NCI-H82 (cell line): ENCODE results near the gene STPG1.

Source experiments
- DNase-seq: peaks from one replicate; lab custom pipeline; 2025; lab: John Stamatoyannopoulos, UW

Gene STPG1

DNA sequence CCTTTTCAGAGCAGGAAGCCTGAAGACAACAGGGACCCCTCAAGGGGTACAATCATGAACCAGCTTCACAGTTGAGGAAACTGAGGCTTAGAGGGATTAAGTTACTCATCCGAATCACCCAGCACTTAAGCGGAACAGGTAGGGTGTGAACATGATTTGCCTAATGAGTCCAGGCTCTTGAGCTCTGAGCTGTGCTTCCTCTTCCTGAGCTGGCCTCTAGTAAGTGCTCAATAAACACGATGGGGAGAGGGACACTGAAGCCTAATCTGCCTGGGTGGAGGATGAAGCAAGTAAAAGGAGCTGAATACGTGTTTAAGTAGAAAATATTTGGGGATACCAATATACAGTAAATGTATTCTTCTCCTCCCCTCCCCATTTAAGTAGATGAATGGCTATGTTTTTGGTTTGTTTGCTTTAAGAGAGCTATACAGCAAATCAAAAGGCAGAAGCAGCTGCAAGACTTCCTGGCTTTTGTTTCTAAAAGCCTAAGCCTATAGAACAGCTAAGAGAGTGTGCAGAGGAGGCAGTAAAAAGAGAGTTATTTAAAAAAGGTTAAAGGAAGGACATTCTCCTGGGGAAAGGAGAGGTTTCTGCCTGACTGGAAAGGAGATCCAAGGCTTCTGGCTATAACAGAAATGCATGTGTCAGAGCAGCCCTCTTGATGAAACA is 20.5 kb downstream of the STPG1 start:
- peak; percentile 32 for DNase-seq

DNA sequence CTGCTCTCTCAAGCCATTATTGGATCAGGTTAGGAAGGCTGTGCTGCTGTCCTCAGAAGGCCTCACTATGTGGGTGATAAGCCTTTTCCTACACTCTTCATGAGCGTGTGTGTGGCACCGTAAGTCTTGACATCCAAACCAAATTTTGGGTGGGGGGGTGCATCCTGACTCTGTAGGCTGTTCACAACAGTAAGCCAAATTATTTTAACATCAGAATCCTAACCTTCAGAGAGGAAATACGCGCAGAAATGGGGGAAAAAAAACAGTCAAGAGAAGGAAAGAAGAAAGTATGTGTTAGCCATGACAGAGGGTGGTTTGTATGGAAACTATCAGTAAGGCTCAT is 21.0 kb downstream of the STPG1 start:
- DNase-seq, result no peak

DNA sequence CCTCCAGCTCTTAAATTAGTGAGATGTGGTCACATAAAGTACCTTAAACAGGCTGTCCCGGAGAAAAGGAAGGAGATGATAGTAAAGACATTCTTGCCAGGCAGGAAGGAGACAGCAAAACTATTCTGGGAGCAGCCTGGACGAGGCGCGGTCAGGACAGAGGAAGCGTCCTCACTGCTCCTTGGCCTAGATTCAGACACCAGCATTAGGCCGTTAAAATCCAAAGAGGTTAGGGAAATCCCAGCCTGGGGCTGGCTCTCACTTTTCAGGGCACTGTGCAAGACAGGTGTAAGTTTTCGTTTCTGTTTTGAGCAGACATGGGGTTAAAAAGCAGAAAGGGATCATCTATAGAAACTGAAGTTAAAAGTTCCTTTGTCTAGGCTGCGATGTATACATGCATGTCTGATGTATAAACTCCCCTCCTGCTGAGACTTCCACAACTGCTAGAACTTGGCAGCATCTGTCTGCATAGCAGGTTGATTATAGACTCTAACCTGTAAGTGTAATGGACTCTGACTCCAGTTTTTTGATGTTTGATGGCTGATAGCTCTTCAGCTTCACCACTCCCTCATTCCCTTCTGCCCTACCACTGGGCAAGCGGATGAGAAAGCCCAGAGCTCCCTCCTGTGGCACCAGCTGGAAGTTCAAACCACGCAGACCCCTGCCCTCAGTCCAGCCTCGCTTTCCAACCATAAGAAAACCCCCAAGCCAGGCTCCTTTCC is 21.5 kb downstream of the STPG1 start:
- DNase-seq, result peak; percentile 93

DNA sequence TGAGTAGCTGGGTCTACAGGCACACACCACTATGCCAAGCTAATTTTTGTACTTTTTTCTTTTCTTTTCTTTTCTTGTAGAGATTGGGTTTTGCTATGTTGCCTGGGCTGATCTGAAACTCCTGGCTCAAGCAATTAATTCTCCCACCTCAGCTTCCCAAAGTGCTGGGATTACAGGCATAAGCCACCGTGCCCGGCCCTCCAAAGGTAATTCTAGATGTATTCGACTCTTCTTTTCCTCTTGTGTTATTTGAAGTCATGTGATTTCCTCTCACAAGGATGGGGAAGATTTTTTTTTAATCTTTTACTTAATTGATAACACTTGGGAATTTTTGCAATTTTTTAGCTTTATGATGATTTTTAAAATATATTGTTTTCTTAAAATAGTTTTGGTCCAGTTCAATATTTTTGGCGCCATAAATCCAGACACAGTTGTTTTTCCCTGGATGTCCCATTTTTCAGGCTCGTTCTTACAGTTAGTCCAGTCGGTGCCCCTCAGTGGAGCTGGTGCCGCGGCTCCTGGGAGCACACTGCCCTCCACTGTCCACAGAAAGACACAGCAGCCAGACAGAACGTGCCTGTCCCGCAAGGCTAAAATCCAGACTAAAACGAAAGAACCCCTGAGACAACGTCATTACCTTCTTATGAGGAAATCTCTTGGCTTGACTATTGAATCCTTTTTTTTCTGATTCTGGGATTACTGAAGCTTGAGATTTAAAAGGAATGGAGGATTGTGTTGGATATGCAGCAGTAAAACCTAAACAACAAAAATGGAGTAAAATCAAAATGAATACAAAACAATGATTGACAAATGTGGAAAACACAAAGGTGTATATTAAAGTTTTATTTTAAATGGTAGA is 22.4 kb downstream of the STPG1 start:
- peak; percentile 88 for DNase-seq

DNA sequence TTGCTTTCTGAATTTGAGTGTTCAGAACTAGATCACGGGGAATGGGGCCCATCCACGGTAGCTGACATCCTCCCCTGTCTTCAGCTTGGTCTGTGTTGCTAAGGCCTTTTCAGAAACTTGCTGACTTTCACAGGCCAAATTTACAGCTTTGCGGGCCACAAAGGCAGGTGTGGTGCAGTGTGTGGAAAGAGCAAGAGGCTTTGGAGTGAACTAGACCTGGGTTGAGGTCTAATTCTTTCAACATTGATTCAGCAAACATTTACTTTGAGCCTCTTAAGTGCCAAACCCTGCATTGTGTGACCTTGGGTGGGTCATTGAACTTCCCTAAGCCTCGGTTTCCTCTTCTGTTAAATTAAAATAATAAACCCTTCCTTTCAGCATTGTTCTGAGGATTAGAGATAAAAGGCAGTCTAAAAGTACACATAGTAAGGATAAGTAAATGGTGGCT is 24.3 kb downstream of the STPG1 start:
- no peak for DNase-seq

DNA sequence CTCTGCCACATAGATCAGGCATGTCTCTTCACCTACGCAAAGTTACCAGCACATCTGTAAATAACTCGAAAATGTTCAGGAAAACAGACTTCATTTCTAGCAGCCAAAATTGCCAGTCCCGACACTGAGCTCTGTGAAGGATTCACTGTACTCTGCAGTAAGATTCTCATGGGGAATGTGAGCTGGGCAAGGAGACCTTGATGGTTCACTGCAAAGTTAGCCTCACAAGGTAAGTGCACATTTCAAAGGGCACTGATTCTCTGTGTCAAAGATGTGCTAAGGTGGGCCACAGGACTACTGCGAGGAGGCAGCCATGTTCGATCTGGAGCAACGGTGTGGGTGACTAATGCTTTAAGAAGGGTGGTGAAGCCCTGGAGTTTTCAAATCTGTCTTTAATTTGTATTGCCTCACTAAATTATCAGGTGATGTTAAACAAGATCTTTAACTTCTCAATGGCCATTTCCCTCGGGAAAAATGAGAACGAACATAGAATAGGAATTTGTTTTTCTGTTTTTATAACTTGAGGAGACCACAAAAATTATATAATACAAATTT is 25.2 kb downstream of the STPG1 start:
- no peak for DNase-seq

DNA sequence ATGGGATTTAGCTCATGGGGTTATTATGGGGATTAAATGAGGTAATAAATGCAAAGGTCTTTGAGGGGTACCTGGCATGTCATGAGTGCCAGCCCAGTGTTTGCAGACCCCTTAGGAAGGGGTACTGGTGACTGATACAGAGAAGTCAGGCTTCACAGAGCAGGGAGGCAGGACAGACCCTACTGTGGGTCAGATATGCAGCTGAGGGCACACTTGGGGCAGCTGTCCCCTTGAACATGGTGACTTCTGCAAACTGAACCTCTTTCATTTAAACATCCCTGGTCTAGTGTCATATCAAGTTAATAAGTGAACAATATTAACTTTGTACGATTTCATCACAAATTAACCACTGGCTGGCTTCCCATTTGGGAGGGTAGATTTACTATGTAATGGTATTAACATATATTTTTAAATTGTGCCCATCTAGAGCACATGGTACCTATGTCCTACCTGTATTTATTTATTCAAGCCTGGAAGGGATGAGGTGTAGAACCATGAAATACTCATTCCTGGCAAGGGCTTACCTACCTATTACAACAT is 25.9 kb downstream of the STPG1 start:
- DNase-seq, result no peak

DNA sequence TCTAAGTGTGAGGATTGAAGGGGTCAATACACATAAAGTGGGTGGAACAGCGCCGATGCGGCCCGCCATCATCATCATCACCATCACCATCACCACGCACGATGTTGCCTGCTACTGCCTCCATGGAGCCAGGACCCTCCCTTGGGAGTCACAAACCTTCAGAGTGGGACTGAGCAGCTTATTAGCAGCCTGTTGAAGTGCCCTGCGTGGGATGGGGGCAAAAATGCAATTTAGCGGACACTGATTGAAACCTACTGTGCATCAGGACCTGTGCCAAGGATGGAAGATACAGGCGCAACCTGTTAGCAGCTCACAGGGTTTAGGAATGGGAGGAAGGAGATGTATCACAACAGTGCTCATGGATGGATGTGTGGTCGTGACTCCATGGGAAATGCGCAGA is 26.7 kb downstream of the STPG1 start:
- DNase-seq, result no peak

DNA sequence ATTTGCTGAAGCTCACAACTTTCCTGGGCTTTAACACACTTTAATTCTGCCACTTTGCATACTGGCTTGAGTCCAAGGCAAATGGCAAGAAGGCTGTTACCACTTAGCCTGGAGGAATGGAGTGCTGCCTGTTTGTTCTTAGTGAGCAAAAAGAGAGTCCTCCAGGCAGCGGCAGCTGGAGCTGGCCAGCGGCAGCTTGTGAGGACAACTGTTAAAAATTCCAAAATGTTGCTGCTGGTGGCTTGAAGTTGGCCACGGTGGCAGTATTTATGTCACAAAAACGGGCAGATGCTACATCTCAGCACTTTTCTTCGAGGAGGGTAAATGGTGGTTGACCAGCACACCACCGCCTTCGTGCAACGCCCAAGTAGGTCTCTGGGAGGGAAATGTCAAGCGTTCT is 27.3 kb downstream of the STPG1 start:
- DNase-seq, result peak; percentile 50

DNA sequence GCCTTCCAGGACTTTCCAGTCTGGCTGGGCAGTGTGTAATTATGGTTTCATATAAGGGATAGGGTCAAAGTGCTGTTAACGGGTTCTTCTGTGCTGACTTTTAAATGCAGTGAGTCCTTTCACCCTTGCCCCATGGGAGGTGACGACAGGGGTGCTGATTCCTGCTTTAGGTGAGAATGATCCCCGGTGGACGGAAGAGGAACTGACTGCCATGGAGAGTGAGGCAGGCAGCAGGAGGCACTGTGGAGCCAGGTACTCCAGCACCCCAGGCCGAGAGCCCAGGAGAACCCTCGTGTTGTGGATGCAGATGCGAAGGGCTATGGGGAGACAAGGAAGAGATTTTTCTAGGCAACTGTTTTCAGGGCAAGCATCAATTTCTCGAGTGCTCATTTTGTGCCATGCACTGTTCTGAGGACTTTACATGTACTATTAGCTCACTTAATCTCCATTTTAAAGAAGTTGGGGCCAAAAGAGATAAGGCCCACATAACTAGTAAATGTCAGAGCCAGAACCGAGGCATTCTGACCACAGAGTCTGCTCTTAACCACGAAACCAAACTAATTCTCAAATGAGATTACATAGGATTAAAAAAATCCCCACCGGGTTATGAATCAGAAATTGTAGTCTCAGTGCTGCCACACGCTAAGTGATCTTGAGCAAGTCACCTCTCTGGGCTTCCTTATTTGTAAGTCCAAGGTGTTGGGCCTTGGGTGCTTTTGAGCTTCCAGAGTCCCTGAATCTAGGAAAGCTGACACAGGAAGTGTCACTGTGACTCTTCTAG is 28.2 kb downstream of the STPG1 start:
- peak; percentile 78 for DNase-seq

DNA sequence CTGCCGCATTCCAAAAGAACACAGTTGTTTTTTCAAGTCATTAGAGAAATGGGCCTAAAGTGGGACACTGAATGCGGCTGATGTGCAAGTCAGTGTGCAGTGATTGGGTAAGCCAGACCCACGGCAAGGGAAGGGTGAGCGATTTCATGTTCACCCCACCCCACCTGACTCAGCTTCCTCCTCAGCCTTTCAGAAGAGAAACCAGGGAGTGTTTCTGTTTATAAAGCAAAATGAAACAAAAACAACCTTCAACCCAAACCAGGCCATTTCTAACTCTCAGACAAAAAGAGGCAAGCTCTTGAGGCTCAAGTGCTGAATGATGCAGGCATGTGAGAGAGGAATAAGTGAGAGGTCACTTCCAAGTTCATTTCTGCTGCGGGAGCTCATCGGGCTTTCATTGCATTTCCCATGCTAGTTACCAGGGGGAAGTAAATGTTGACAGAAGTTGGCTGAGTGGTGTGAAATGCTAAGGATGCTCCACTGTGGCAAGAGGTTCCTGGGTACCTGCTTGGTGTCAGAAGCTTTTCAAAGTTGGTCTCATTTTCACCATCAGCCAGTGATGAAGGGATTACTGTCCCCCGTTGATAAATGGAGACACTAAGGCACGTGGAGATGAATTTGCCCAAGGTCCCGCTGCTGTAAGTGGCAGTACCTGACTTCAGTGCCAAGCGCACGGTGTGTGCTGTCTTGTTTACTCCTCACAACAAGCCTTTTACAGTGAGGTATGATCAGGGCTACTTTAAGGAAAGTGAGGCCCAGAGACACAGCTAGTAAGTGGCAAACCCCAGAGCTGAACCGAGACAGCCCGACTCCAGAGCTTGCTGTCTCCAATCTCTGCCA is 29.1 kb downstream of the STPG1 start:
- no peak for DNase-seq

DNA sequence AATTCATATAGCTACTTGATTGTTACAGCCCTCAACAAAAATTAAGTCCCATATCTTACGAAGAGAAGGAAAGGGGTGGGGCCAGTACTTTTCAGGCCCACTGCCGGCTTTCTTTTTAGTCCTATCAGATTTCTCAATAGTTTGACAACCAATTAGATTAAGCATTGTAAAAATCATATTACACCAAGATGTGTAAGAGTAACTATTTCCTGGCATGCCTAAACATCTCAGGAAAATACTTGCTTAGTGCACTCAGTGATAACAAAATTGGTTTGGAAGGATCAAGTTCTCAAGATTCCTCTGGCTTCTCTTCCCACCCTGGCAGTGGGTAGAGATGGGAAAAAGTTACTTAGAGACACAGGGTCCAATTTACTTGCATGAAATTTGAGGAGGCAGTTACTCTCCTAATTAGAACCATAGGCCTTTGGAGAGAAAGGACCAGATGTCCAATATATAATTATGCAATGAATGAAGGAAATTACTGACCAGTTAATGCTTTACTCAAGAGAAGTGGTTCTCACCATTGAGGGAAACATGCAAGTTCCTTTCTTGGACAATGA is 30.1 kb downstream of the STPG1 start:
- DNase-seq, result peak; percentile 52

DNA sequence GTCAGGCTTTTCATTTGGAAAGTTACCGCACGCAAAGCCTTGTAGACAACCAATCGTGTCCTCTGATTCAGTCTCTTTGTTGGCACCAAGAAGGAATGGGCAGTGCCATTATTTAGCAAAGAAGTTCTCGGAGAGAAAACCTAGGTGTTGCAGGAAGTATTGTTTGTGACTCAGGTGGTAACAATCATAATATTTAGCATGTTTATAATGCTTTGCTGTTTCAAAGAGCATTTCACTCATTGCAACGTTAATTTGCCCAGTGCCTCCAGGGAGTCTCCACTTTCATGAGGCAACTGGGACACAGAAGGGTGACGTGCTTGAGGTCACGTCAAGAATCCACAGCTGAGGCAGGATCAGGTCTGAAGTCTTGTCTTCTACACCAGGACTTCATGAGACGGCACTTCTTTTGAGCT is 31.4 kb downstream of the STPG1 start:
- no peak for DNase-seq

DNA sequence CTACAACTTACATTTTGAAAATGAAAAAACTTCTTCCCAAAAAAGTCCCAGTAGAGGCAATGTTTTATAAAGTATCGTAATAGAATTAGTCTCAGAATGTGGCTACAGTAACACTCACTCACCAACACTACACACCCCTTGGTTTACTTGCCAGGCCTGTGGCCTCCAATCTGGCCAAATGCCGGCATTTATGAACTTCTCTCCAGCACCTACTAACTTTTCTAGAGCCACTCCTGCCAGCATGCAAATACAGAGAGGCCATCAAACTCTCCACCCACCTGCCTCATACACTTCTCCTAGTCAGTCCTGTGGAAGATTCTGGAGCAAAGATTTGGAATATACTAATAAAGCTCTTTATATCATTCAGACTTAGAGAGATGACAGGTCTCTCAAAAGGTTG is 32.3 kb downstream of the STPG1 start:
- DNase-seq, result no peak

DNA sequence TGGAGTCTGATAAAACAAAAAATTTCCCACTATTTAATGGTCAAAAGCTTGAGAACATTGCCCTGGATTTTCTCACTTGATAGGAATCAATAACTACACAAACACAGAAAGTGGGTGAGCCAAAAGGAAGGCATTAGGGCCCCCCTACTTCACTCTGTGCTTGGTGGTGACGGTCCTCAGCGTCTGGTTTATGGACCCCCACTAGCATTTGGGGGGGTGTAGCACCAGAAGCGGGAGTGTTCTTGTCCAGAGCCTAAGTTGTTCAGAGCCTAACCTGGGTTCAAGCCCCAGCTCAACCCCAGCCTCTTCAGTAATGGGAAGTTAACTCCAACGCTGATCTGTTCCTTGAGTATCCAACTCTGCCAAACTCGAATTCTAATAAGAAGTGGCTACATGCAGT is 33.1 kb downstream of the STPG1 start:
- DNase-seq, result no peak

DNA sequence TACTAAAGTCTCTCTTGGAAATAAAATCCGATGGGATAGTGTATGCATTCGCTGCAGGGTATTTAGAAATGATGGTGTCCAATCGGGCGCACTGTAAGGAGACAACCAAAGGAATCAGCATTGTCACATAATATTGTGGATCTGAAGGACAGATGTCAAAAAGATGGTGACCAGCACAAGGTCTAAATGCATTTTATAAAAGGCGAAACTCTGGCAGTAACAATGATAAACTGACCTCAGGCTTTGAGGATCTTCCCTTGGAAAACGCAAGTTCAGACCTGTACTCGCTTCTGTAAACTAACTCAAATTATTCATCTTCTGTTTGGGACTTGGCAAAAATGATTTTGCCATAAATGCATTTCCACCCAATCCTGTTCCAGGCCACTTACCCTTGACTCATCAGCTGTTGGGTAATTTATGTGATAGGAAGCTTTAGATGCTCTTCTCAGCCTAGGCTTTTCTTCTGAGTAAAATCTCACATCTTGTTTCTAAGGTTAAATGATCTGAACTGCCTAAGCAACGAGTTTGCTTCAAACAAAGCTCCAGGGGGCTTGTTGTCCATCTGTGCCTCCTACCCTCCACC is 33.8 kb downstream of the STPG1 start:
- no peak for DNase-seq

DNA sequence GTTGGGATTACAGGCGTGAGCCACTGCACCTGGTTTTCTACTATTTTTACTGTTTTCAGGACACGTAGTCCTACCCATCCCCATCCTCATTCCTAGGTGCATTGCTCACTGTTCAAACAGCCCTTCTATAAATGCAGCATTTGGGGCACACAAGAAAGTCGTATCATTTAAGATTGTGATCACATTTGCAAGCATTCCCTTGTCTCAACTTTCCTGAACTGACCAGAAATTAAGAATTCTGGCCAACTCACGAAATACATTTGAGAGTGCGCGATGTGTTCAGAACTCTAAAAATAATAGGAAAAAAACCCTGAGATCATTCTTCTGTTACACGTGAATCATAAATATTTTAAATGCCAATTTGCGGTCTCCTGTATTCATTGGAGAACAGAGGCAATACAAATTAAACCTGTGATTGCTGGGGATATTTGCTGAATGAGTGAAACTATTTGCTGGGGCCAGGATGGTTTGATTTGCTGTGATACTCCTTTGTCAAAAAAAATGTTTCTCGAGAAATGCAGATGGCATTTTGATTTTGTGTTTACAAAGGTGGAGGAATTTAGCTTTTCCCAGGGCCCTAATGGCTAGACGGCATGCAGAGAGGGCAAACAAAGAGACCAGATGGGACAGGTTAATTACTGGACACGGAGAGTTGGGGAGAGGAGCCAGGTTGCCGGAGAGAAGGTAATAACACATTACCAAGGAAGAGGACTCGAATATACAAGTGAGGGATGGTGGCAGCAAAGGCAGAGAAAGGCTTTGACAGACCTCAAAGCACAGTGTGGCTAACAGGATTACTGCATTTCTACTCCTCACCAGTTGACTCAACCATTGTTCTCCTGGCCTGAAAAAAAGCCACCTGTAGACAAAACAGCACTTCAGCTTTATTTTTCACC is 38.4 kb downstream of the STPG1 start:
- peak; percentile 86 for DNase-seq

DNA sequence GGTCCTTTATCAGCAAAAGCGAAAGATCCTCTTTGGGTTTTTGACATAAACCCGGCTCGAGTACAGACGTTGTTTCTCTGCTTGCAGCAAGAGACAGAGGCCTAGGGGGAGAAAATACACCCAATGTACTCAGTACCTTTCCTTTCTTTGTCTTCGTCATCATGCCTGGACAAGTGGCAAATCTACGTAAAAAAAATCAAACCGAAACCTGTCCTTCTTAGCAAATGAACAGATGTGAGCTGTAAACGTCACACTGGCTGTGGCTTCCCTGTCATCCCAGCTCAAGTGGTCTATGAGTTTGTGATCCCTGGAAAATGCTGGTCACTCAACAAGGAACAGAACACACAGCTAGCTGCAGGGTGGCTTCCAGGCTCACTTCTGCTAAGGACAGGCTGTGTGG is 39.9 kb downstream of the STPG1 start:
- no peak for DNase-seq

DNA sequence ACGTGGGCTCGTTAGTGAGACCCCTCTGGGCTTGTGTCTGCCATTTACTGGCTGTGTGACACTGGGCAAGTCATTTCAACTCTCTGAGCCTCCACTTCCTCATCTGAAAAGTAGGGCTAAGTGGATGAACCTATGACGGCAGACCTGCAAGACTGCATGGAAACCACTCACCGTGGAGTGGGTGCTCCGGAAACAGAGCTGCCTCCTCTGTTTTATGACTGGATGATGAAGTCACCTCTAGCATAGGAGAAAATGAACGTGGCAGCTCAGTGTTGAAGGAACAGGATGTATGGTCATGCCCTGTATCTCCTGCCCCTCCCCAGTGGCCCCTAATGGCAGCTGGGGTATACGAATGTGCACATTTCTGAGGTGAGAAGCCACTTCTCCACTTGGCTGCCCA is 40.5 kb downstream of the STPG1 start:
- no peak for DNase-seq
